SU-DHL-6 (cell line): Measurements from ENCODE around the gene EIF5A.

Source experiments
- CTCF ChIP-seq: fragments of 200-600 bp; sonication (generic); IDR thresholded peaks from one replicate; pipeline ENCODE4 v1.5.1; 2017; ENCODE audit warnings: antibody characterized with exemption, mild to moderate bottlenecking, low read length, moderate library complexity; ENCODE audit not compliant: insufficient read depth, poor library complexity, severe bottlenecking
- EZH2phosphoT487 ChIP-seq: fragments of 200-600 bp; sonication (generic), shearing (Covaris generic); conservative IDR thresholded peaks from 2 replicates; pipeline ENCODE4 v1.6.1; 2018; ENCODE audit warnings: mild to moderate bottlenecking, antibody characterized with exemption, low read length, moderate library complexity, mixed read lengths

- no peak for TF ChIP-seq CTCF
- TF ChIP-seq EZH2phosphoT487 = no peak
These were observed 47.6 kb downstream of the EIF5A start, which contains the start of gene TMEM95 for GRCh38 chr17:7355053-7355452.
